ENCODE results near the gene PDE6B.

PDE6B gene

DNA sequence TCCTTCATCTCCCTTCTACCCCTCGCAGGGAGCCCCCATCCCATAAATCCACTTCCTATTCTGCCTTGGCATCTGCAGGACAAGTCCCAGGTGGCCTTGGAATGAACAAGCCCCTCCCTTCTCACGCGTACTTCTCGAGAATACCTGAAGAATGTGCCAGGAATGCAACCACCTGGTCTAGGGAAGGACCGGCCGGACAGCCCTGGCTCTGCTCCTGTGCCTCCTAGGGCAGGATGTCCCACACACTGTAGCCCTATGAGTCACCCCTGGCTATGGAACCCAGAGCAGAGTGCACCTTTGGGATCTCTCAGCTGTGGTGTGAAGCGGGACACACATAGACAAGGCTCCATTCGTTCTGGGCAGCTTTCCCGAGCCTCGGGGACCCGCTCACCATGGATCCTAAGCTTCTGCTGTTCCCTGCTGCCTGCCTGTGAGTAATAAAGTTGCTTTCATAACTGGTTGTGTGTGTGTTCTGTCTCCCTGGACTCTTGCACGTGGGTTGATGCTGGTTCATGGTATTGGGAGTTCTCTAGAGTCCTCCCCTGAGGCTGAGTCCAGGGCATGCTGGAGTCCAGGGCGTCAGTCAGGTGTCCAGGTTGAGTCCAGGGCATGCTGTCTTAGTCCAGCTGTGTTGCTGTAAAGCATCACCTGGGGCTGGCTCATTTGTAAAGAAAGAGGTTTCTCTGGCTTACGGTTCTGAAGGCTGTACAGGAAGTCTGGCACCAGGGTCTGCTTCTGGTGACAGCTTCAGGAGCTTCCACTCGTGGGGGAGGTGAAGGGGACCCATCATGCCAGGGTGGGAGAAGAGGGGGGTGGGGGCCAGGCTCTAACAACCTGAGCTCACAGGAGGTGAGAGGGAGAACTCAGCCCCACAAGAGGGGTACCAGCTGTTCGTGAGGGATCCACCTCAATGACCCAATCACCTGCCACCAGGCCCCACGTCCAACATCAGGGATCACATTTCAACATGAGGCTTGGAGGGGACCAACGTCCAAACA, 7.4 kb upstream of the PDE6B start:
- H4K20me1 ChIP-seq (ENCODE audit: insufficient read depth, low read length) = no peaks in the 10 kb centered on the region
- TF ChIP-seq CTCF (IDR thresholded peaks at IDR 0.05; ENCODE audit: low read depth, low read length) = no peak
- TF ChIP-seq EZH2phosphoT487 (IDR thresholded peaks at IDR 0.05; ENCODE audit: low read depth) = no peak
- no peak overlapping the region for H3K9ac ChIP-seq (ENCODE audit: low read length)
- no peak overlapping the region for H3K27ac ChIP-seq (ENCODE audit: low read length)
- no peaks in the 10 kb centered on the region for H3K9me3 ChIP-seq (ENCODE audit: insufficient read depth, low read length)
- no peaks in the 10 kb centered on the region for H3K4me1 ChIP-seq (ENCODE audit: low read length)
- no peaks in the 10 kb centered on the region for H3K27me3 ChIP-seq (ENCODE audit: low read depth, low read length)
- H2AFZ ChIP-seq (ENCODE audit: low read depth, low read length) = no peak overlapping the region
- H3K4me3 ChIP-seq (ENCODE audit: low read length) = no peak overlapping the region
- H3K79me2 ChIP-seq (ENCODE audit: low read length) = no peaks in the 10 kb centered on the region
- no peaks in the 10 kb centered on the region for H3K36me3 ChIP-seq (replicated peaks; ENCODE audit: low read depth, low read length)
- H3K4me2 ChIP-seq (ENCODE audit: low read length) = no peak overlapping the region

DNA sequence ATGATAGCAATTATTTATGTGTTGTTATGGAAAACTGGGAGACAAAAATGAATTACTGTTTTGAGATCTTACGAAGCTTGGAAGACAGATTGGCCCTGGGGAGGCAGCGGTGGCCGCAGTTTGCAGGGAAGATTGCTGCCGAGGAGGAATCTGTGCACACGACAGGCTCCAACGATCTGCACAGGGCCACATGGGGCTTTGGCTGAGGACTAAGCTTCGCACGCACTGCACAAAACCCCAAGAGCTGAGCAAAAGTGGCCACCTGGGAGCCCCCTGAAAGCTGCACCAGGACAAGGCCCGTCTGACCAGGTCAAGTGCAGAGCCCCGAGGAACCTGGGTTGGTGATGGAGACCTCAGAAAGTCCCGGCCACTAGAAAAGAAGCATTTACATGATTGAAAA, 5.2 kb upstream of the PDE6B start:
- Histone ChIP-seq H3K79me2 (ENCODE audit: low read length) (no peaks in the 10 kb centered on the region), H3K27ac (ENCODE audit: low read length) (no peak overlapping the region), H3K27me3 (ENCODE audit: low read depth, low read length) (no peaks in the 10 kb centered on the region), H2AFZ (ENCODE audit: low read depth, low read length) (no peak overlapping the region), H3K9ac (ENCODE audit: low read length) (no peak overlapping the region), H4K20me1 (ENCODE audit: insufficient read depth, low read length) (no peaks in the 10 kb centered on the region), H3K4me1 (ENCODE audit: low read length) (no peaks in the 10 kb centered on the region), H3K9me3 (ENCODE audit: insufficient read depth, low read length) (no peaks in the 10 kb centered on the region), H3K4me3 (ENCODE audit: low read length) (no peak overlapping the region), H3K36me3 (replicated peaks; ENCODE audit: low read depth, low read length) (no peaks in the 10 kb centered on the region), H3K4me2 (ENCODE audit: low read length) (no peak overlapping the region)
- TF ChIP-seq CTCF (IDR thresholded peaks at IDR 0.05; ENCODE audit: low read depth, low read length) (no peak), EZH2phosphoT487 (IDR thresholded peaks at IDR 0.05; ENCODE audit: low read depth) (no peak)

- TF ChIP-seq CTCF (IDR thresholded peaks at IDR 0.05; ENCODE audit: low read depth, low read length) (no peak), EZH2phosphoT487 (IDR thresholded peaks at IDR 0.05; ENCODE audit: low read depth) (no peak)
Observed at GRCh38 chr4:620851-621261, 4.5 kb upstream of the PDE6B start.

DNA sequence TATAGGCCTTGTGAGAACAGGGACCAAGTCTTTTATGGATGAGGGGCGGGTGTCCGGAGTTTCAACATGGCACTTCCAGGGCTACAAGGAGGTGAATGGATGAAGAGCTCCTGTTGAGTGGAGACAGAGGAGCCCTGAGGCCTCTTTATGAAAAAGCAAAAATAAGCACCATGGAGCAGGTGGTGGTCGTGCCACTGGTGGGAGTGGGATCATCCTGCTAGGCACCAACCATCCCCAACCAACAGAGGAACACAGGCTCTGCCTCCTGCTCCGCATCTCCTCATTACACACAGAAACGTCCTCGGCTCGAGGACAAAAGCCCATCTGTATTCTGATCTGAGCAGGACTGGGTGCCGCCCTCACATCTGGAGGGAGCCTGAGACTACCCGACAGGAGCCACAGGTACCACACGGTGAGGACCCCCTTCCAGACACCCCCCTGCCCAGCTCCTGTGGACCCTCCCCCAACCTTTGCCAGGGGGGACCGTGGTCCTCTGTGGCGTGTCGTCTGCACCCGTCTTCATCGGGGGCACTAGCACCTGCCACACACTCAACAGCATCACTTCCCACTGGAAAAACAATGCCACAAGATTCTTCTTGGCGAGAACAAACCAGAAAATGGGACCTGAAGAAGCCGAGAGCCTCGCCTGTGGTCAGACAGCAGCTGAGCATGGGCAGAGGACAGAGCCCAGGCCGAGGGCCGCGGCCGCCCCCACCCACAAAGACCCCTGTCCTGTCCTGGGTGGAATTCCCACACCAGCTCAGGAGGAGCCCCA, 3.9 kb upstream of the PDE6B start:
- Histone ChIP-seq H2AFZ (ENCODE audit: low read depth, low read length) (no peak overlapping the region), H3K36me3 (replicated peaks; ENCODE audit: low read depth, low read length) (no peaks in the 10 kb centered on the region), H3K9me3 (ENCODE audit: insufficient read depth, low read length) (no peaks in the 10 kb centered on the region), H3K27ac (ENCODE audit: low read length) (no peak overlapping the region), H3K27me3 (ENCODE audit: low read depth, low read length) (no peaks in the 10 kb centered on the region), H3K4me1 (ENCODE audit: low read length) (no peaks in the 10 kb centered on the region), H3K4me3 (ENCODE audit: low read length) (no peak overlapping the region), H4K20me1 (ENCODE audit: insufficient read depth, low read length) (no peaks in the 10 kb centered on the region), H3K9ac (ENCODE audit: low read length) (no peak overlapping the region), H3K79me2 (ENCODE audit: low read length) (no peaks in the 10 kb centered on the region), H3K4me2 (ENCODE audit: low read length) (no peak overlapping the region)
- TF ChIP-seq CTCF (IDR thresholded peaks at IDR 0.05; ENCODE audit: low read depth, low read length) (no peak), EZH2phosphoT487 (IDR thresholded peaks at IDR 0.05; ENCODE audit: low read depth) (no peak)

More at GRCh38 chr4:620851-621261, 4.5 kb upstream of the PDE6B start:
- Histone ChIP-seq H3K9me3 (ENCODE audit: insufficient read depth, low read length) (no peaks in the 10 kb centered on the region), H3K4me2 (ENCODE audit: low read length) (no peak overlapping the region), H4K20me1 (ENCODE audit: insufficient read depth, low read length) (no peaks in the 10 kb centered on the region), H3K27me3 (ENCODE audit: low read depth, low read length) (no peaks in the 10 kb centered on the region), H3K27ac (ENCODE audit: low read length) (no peak overlapping the region), H2AFZ (ENCODE audit: low read depth, low read length) (no peak overlapping the region), H3K9ac (ENCODE audit: low read length) (no peak overlapping the region), H3K4me1 (ENCODE audit: low read length) (no peaks in the 10 kb centered on the region), H3K79me2 (ENCODE audit: low read length) (no peaks in the 10 kb centered on the region), H3K4me3 (ENCODE audit: low read length) (no peak overlapping the region), H3K36me3 (replicated peaks; ENCODE audit: low read depth, low read length) (no peaks in the 10 kb centered on the region)
